ENCODE results near the gene SLC39A1. TPM values are rescaled to one million over a fixed set of nuclear protein-coding genes. Genes with fewer than 3 reads are reported as not detected.

SLC39A1 gene
- total and polyA plus RNA-seq, 2 of the 8 experiments (the other 6 are each of a cell fraction or from before 2014, with no cell fraction given): 238 to 337 TPM

DNA sequence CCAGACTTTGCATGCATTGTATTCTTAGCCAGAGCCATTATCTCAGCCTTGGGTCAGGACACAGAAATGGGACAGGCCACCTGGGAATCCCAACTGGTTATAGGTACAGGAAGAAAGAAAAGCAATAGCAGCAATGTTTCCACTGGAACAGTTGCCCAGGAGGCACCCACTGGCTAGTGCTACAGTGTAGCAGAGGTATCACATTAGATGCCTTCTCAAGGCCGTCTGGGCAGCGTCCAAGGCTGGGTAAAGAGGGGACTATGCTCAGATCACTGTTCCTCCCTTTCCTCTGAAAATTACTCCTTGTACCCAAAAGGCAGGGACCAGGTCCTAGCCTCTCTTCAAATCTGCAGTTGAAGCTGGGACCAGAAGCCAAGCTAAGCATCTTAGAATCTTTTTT is 7.0 kb upstream of the SLC39A1 start:
- Histone ChIP-seq H3K4me2 (ENCODE audit: insufficient read depth in 1 of 2, low read depth in 2 of 2, low read length in 2 of 2) (no peak overlapping the region), H2BK15ac (ENCODE audit: low read length) (no peak overlapping the region), H3K4me3 (ENCODE audit: extremely low read depth in 1 of 4, insufficient read depth in 2 of 4, low read depth in 3 of 4, low read length in 4 of 4) (no peak overlapping the region), H3K23me2 (ENCODE audit: low read depth, low read length) (peaks cover 10% of the 10 kb centered on the region; the same call in 1 of the 2 replicates), H4K91ac (replicated peaks; ENCODE audit: insufficient read length, low read length) (no peak overlapping the region), H4K20me1 (replicated peaks in 1 of 2; ENCODE audit: control insufficient read depth in 1 of 2, insufficient read depth in 2 of 2, low read length in 2 of 2) (no peaks in the 10 kb centered on the region), H3K36me3 (ENCODE audit: control insufficient read depth in 2 of 4, insufficient read depth in 4 of 4, low read length in 3 of 4) (peaks cover 8 to 27% (median 13%) of the 10 kb centered on the region in 4 experiments; a peak in 7 of 8 replicates), H4K8ac (ENCODE audit: extremely low read depth, insufficient read depth, low read length) (no peak overlapping the region), H2BK20ac (ENCODE audit: low read length) (no peak overlapping the region), H3K79me2 (ENCODE audit: control insufficient read depth in 1 of 2, insufficient read depth in 2 of 2, low read length in 2 of 2) (peaks cover 0 to 18% of the 10 kb centered on the region in 2 experiments; a peak in 2 of 4 replicates), H2BK120ac (replicated peaks; ENCODE audit: low read depth, low read length) (no peak overlapping the region), H3K9me3 (ENCODE audit: insufficient read depth in 2 of 2, low read depth in 1 of 2, low read length in 1 of 2) (no peaks in the 10 kb centered on the region), H3K56ac (replicated peaks; ENCODE audit: insufficient read length, low read depth, low read length) (no peak overlapping the region), H2AK5ac (ENCODE audit: low read depth, low read length) (no peak overlapping the region), H2BK12ac (ENCODE audit: low read depth, low read length) (no peak overlapping the region), H3K27ac (ENCODE audit: low read depth, low read length) (no peak overlapping the region), H3K27me3 (replicated peaks in 1 of 4; ENCODE audit: control insufficient read depth in 3 of 4, extremely low read depth in 1 of 4, insufficient read depth in 3 of 4, low read length in 3 of 4) (no peaks in the 10 kb centered on the region), H2AFZ (ENCODE audit: low read length) (no peak overlapping the region), H3K9ac (replicated peaks in 1 of 4; ENCODE audit: extremely low read depth in 1 of 4, low read depth in 3 of 4, low read length in 3 of 4) (no peak overlapping the region), H3K79me1 (ENCODE audit: low read depth, low read length) (no peaks in the 10 kb centered on the region; the same call in 1 of the 2 replicates), H2BK5ac (ENCODE audit: low read depth, low read length) (no peak overlapping the region), H4K5ac (ENCODE audit: insufficient read length, low read depth, low read length) (no peak overlapping the region), H3K4me1 (replicated peaks in 1 of 4; ENCODE audit: control insufficient read depth in 3 of 4, insufficient read depth in 4 of 4, low read length in 3 of 4) (peaks cover 0 to 12% (median 5%) of the 10 kb centered on the region in 4 experiments; a peak in 5 of 7 replicates), H3K4ac (replicated peaks; ENCODE audit: insufficient read length, low read depth, low read length) (no peak overlapping the region), H3K23ac (ENCODE audit: insufficient read length) (no peak overlapping the region), H3K18ac (ENCODE audit: extremely low read depth, low read length) (no peak overlapping the region), H3K14ac (ENCODE audit: insufficient read length) (no peak overlapping the region)
- ChIA-PET CTCF (ENCODE audit: partially characterized antibody) (interaction anchor here (0.5 to 1.7 kb wide), 2 partner anchors 24 to 420 kb away, joined by 4 to 5 read pairs; partner anchors contain the start of gene DENND4B), POLR2A (ENCODE audit: partially characterized antibody) (interaction anchor here (1.4 to 15.7 kb wide), 6 partner anchors 4 to 178 kb away, joined by 3 to 454 read pairs (median 190); partner anchors contain the start of genes CREB3L4, CRTC2, GATAD2B and JTB)
- DNase-seq (ENCODE audit: low read depth in 1 of 2, low spot score in 2 of 2) (no peak), FAIRE-seq (no peak)
- WGBS, 2 experiments (ENCODE audit: extremely low coverage in 1 of 2, insufficient coverage in 1 of 2, insufficient read length in 1 of 2, insufficient replicate concordance in 2 of 2, low coverage in 1 of 2, low lambda C conversion rate in 2 of 2, missing lambda C conversion rate in 1 of 2): 90% methylated on average over 2 of the region's 2 CpGs; no CpG with 5 or more reads in 1 of the 2 experiments
- TF ChIP-seq CREB1 (IDR thresholded peaks at IDR 0.05) (no peak), SUZ12 (IDR thresholded peaks at IDR 0.05; ENCODE audit: low read length) (no peak), SP2 (IDR thresholded peaks at IDR 0.05; ENCODE audit: low read length) (no peak)
